HG02885 (cell line): ENCODE measurements around the gene LAMA2.
"Not testable (repeated sequence)": the region's sequence is repeated elsewhere in the genome, so short reads cannot be mapped to it uniquely, and the experiment has no call there.

Experiments used
- ATAC-seq: cut with Tn5 transposase; IDR thresholded peaks from one replicate; pipeline ENCODE4 v1.9.1; 2021; ENCODE audit warnings: mild to moderate bottlenecking; ENCODE audit not compliant: unreplicated experiment, poor library complexity

Gene LAMA2

GRCh38 chr6:129006724-129007514 lies 124.0 kb downstream of the LAMA2 start:
- ATAC-seq: no peak

GRCh38 chr6:129007701-129008373 lies 124.9 kb downstream of the LAMA2 start:
- no peak for ATAC-seq

GRCh38 chr6:129008591-129008990 lies 125.7 kb downstream of the LAMA2 start:
- no peak for ATAC-seq

GRCh38 chr6:129009851-129010250 lies 126.9 kb downstream of the LAMA2 start:
- ATAC-seq: no peak

GRCh38 chr6:129014302-129014701 lies 131.4 kb downstream of the LAMA2 start:
- ATAC-seq: peak; percentile 51

- ATAC-seq: no peak
Measured at GRCh38 chr6:129015721-129016120, 132.8 kb downstream of the LAMA2 start.

- no peak for ATAC-seq
Measured at GRCh38 chr6:129016844-129017243, 133.9 kb downstream of the LAMA2 start.

GRCh38 chr6:129022011-129022553 lies 139.1 kb downstream of the LAMA2 start:
- ATAC-seq: no peak

- no peak for ATAC-seq
Measured at GRCh38 chr6:129026601-129027000, 143.7 kb downstream of the LAMA2 start.

- ATAC-seq: no peak
Measured at GRCh38 chr6:129029778-129030177, 146.8 kb downstream of the LAMA2 start.

GRCh38 chr6:129030215-129030614 lies 147.3 kb downstream of the LAMA2 start:
- ATAC-seq: no peak

GRCh38 chr6:129031051-129031599 lies 148.2 kb downstream of the LAMA2 start:
- no peak for ATAC-seq

GRCh38 chr6:129032602-129033001 lies 149.7 kb downstream of the LAMA2 start:
- no peak for ATAC-seq

- no peak for ATAC-seq
Measured at GRCh38 chr6:129033180-129033579, 150.2 kb downstream of the LAMA2 start.

- no peak for ATAC-seq
Measured at GRCh38 chr6:129033581-129033980, 150.6 kb downstream of the LAMA2 start.

- ATAC-seq: no peak
Measured at GRCh38 chr6:129041563-129041962, 158.6 kb downstream of the LAMA2 start.

GRCh38 chr6:129046526-129046925 lies 163.6 kb downstream of the LAMA2 start:
- ATAC-seq: no peak

GRCh38 chr6:129047834-129048233 lies 164.9 kb downstream of the LAMA2 start:
- no peak for ATAC-seq

GRCh38 chr6:129050086-129050485 lies 167.1 kb downstream of the LAMA2 start:
- no peak for ATAC-seq

- ATAC-seq: not testable (repeated sequence)
Measured at GRCh38 chr6:129053143-129053542, 170.2 kb downstream of the LAMA2 start.

- no peak for ATAC-seq
Measured at GRCh38 chr6:129055796-129056195, 172.9 kb downstream of the LAMA2 start.
